Right lobe of liver (tissue), 4 donors: Measurements from ENCODE around the gene ANGPTL4.

Experiments used
- CTCF ChIP-seq, 4 donors: fragments of 200-600 bp in 3 of 4; fragments of 450-650 bp in 1 of 4; IDR thresholded peaks; one replicate each; pipeline versions ENCODE4 v1.5.1 to v1.8.0; 2016 to 2022; ENCODE audit warnings: antibody characterized with exemption in 4 of 4, mild to moderate bottlenecking in 2 of 4
- POLR2A ChIP-seq: fragments of 450-650 bp; IDR thresholded peaks from one replicate; pipeline ENCODE4 v1.6.1; 2017; ENCODE audit warnings: antibody characterized with exemption, mild to moderate bottlenecking
- donor health status: DM: no; HTN: no; CAD: no.
- donor health status: DM: no; HTN: no; CAD: no.
- donor health status: DM: no; HTN: yes; CAD: no.

- TF ChIP-seq CTCF (IDR thresholded peaks at IDR 0.05), result no peak
- no peak for TF ChIP-seq POLR2A
These were observed 8.1 kb upstream of the ANGPTL4 start for GRCh38 chr19:8355631-8356402.
